ENCODE data around the gene XYLT2.

XYLT2 gene

DNA sequence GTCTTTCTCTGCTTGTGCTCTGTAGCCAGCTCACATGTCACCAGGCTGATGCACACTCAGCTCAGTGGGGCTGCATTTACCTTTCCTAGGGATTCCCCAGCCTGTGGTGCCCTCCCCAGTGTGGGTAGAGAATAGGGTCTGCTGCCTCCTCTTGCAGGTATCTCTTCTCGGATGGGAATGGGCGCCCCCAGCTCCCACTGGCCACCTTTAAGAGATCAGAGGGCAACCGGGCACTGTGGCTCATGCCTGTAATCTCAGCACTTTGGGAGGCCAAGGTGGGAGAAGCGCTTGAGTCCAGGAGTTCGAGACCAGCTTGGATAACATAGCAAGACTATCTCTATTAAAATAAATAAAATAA lies 3.3 kb downstream of the XYLT2 start:
- FAIRE-seq, result no peak

GRCh38 chr17:50350733-50351132 lies 4.8 kb downstream of the XYLT2 start:
- TF ChIP-seq POLR2A (IDR thresholded peaks at IDR 0.05; ENCODE audit: low read depth, low read length), result no peak
- FAIRE-seq (no peak), DNase-seq (ENCODE audit: insufficient read length, low spot score) (no peak)

More for the DNA sequence above, 3.3 kb downstream of the XYLT2 start:
- TF ChIP-seq POLR2A (IDR thresholded peaks at IDR 0.05; ENCODE audit: low read depth, low read length), result no peak
- no peak for DNase-seq (ENCODE audit: insufficient read length, low spot score)

DNA sequence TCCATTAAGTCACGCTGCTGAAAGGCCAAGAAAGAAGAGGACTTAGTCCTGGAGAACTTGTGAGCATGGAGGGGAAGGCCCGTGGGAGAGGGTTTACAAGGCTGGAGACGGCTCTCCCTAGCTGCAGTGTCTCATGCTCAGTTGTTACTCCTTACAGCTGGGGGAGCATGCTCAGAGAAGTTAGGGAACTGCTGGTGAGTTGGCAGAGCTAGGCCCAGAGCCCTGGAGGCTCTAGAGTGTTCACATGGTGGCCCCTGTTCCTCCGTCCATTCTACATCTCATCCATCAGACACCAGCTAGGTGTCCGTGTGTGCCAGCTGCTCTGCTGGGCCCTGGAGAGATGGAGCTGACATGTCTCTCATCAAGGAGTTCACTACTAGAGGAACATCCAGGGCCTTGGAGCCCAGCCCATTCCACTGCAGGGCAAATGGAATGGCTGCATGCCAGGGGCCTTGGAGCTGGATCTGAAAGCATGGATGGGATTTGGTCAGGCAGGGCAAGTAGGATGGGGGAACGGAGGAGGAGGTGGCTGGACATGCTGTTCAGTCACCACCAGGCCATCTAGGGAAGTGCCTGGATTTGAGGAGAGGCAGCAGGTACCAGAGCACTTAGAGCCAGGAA lies 6.3 kb downstream of the XYLT2 start:
- DNase-seq (ENCODE audit: insufficient read length, low spot score) (no peak), FAIRE-seq (no peak)
- 0 out of 2 replicates have a peak, but pooled peaks have one; percentile 3 for TF ChIP-seq POLR2A (IDR thresholded peaks at IDR 0.05; ENCODE audit: low read depth, low read length)

GRCh38 chr17:50352693-50353599 lies 7.0 kb downstream of the XYLT2 start:
- TF ChIP-seq POLR2A (IDR thresholded peaks at IDR 0.05; ENCODE audit: low read depth, low read length), result 0 out of 2 replicates have a peak, but pooled peaks have one; percentile 0
- DNase-seq (ENCODE audit: insufficient read length, low spot score) (no peak), FAIRE-seq (no peak)

GRCh38 chr17:50353600-50354195 lies 7.8 kb downstream of the XYLT2 start:
- no peak for TF ChIP-seq POLR2A (IDR thresholded peaks at IDR 0.05; ENCODE audit: low read depth, low read length)
- FAIRE-seq (no peak), DNase-seq (ENCODE audit: insufficient read length, low spot score) (no peak)

DNA sequence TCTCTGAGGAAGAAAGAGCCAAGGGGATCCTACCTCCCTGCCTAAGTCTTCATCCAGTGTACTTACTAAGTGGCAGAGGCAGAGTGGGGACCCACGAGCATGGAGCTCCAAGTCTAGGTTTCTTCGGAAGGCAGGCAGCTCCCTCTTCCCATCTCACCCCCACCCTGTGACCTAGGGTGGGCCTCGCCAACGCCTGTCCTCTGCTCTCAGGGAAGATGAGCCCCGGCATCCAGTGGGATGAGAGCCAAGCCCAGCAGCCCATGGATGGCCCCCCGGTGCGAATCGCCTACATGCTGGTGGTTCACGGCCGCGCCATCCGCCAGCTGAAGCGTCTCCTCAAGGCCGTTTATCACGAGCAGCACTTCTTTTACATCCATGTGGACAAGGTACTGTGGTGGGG lies 8.3 kb downstream of the XYLT2 start:
- DNase-seq (ENCODE audit: insufficient read length, low spot score), result no peak
- FAIRE-seq, result no peak
- no peak for TF ChIP-seq POLR2A (IDR thresholded peaks at IDR 0.05; ENCODE audit: low read depth, low read length)

DNA sequence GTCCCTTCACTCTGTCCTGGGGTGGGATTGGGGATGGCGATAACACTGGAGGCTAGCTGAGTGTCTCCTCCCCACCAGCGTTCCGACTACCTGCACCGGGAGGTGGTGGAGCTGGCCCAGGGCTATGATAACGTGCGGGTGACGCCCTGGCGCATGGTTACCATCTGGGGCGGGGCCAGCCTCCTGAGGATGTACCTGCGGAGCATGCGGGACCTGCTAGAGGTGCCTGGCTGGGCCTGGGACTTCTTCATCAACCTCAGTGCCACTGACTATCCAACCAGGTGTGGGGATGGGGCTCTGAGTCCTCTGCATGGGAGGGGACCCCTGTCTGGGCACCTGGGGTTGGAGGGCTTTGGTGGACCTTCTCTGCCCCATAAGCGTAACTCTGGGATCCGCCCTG lies 8.8 kb downstream of the XYLT2 start:
- no peak for TF ChIP-seq POLR2A (IDR thresholded peaks at IDR 0.05; ENCODE audit: low read depth, low read length)
- FAIRE-seq (no peak), DNase-seq (ENCODE audit: insufficient read length, low spot score) (no peak)

GRCh38 chr17:50355336-50355700 lies 9.4 kb downstream of the XYLT2 start:
- FAIRE-seq, result no peak
- no peak for DNase-seq (ENCODE audit: insufficient read length, low spot score)
- TF ChIP-seq POLR2A (IDR thresholded peaks at IDR 0.05; ENCODE audit: low read depth, low read length), result no peak

DNA sequence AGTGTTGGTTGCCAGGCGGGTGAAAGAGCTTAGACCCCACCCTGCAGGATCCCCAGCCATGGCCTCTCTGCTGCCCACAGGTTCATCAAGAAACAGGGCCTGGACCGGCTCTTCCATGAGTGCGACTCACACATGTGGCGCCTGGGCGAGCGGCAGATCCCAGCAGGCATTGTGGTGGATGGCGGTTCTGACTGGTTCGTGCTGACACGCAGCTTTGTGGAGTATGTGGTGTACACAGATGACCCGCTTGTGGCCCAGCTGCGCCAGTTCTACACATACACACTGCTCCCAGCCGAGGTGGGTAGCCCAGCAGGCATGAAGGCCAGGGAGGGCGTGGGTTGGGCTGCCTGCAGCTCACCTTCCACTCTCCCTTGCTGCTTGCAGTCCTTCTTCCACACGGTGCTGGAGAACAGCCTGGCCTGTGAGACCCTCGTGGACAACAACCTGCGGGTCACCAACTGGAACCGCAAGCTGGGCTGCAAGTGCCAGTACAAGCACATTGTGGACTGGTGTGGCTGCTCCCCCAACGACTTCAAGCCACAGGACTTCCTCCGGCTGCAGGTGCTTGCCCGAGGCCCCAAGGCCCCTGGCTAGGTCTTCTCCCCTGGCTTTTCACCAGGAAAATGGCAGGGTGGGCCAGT lies 9.9 kb downstream of the XYLT2 start:
- DNase-seq (ENCODE audit: insufficient read length, low spot score) (no peak), FAIRE-seq (no peak)
- TF ChIP-seq POLR2A (IDR thresholded peaks at IDR 0.05; ENCODE audit: low read depth, low read length), result no peak

- FAIRE-seq, result no peak
- TF ChIP-seq POLR2A (IDR thresholded peaks at IDR 0.05; ENCODE audit: low read depth, low read length), result 0 out of 2 replicates have a peak, but pooled peaks have one; percentile 8
- DNase-seq (ENCODE audit: insufficient read length, low spot score), result no peak
Observed at GRCh38 chr17:50356418-50356817, 10.5 kb downstream of the XYLT2 start.

- DNase-seq (ENCODE audit: insufficient read length, low spot score) (no peak), FAIRE-seq (no peak)
- TF ChIP-seq POLR2A (IDR thresholded peaks at IDR 0.05; ENCODE audit: low read depth, low read length), result no peak
Observed at GRCh38 chr17:50356892-50357510, 11.1 kb downstream of the XYLT2 start.

- TF ChIP-seq POLR2A (IDR thresholded peaks at IDR 0.05; ENCODE audit: low read depth, low read length), result no peak
- no peak for FAIRE-seq
Observed at GRCh38 chr17:50358177-50358576, 12.3 kb downstream of the XYLT2 start.

DNA sequence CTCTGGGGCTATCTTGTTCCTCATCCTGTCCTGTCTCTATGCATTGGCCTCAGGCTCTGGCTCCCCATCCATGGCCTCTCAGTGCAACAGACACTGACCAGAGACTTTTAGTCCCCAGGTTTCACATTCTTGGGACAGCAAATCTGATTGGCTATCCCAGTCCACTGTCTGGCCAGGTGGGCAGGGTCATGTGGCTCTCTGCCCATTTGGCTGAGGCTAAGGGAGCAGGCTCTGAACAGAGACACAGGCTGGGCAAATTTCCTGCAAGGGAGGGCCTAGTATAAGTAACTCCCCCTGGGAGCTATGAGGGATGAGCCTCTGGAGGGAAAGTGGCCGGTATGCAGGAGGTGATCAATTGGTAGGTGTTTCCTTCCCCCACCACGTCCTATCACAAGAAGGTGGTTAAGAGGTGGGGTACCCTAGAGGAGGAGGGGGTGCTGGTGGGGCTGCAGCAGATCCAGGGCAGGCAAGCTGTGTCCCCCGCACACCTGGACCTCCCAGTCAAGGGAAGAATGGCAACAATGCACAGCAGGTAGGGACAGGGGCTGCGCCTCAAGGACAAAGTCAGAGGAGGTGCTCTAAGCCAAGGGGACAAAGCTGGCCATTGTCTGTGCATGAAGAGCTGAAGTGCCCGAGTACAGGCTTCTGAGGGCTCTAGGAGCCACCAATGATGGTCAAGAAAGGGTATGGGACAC lies 13.2 kb downstream of the XYLT2 start:
- DNase-seq (ENCODE audit: insufficient read length, low spot score) (no peak), FAIRE-seq (no peak)
- TF ChIP-seq POLR2A (IDR thresholded peaks at IDR 0.05; ENCODE audit: low read depth, low read length), result no peak

More at GRCh38 chr17:50358177-50358576, 12.3 kb downstream of the XYLT2 start:
- no peak for DNase-seq (ENCODE audit: insufficient read length, low spot score)
